ENCODE results near the gene MAN2A2.

DNA sequence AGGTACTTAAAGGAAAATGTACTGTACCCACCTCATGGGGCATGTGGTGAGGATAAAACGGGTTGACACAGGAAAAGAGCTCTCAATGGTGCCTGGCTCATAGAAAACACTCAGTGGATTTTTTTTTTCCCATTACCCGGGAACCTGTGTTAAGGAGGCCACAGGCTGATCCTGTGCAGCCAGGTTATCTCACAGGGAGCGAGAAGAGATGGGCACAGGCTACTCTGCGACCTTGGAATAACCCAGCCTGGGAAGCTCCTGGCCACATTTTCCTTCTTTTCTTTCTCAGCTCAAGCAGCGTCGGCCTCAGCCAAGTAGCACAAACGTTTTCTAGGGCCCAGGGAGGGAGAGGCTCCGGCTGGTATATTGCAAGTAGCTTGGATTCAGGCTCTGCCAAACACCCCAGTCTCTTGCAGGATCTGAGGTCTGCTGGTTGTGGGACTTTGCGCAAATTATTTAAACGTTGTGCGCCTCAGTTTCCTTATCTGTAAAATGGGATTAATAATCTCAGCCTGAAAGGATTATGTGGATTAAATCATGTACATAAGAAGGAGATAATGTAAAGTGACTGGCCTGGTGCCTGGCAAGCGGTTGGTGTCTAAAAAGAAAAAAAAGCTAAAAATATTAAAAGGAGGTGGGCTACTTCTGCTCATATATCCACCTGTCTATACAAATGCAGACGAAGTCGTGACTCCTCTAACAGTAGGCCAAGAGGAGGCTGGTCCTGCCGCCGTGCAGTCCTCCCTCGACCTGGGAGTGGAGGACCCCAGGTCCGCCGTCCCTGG, 32.6 kb upstream of the MAN2A2 start:
- TF ChIP-seq CTCF (IDR thresholded peaks at IDR 0.05; ENCODE audit: low read length) (no peak), EZH2 (IDR thresholded peaks at IDR 0.05; ENCODE audit: borderline replicate concordance, low read length) (no peak)

Data from OCI-LY1 (cell line).